CD4-positive, alpha-beta T cell treated with Interleukin-10 for 1 hour (primary cell): ENCODE measurements around the gene GHSR.

Source experiments
- DNase-seq: peaks from one replicate; pipeline ENCODE4 v3.0.0-alpha.2; 2020

GHSR gene

DNA sequence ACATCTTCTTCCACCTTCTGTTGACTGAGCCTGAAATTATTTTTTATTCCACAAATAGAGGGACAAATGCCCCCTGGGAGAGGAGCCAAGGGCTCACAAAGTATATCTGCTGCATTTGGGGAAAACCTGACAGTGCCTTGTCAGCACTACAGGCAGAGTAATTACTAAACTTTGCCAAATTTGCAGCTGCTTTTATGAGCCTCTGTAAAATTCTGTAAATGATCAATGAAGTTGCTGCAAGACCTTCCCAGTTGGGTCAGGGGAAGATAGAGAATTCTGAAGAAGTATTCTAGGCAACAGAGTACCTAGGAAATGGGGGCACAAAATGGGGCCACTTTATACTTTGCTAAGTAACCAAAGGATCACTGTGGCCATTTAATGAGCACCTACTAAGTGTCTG lies 10.5 kb downstream of the GHSR start:
- DNase-seq: no peak

DNA sequence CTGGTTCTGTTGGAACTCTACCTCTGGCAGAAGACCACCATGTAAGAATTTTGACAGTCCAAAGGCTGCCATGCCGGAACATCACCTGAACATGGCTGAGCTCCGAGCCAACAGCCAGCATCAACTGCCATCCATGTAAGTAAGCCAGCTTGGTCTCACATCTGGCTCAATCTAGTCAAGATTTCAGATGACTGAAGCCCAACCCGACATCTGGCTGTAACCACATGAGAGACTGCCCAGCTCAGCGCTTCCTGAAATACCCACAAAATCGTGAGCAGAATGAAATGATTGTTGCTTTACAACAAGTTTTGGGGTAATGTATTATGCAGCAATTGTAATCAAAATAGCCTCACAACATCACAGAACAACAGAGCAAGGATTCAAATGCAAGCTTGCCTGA lies 32.9 kb downstream of the GHSR start:
- DNase-seq: no peak

DNA sequence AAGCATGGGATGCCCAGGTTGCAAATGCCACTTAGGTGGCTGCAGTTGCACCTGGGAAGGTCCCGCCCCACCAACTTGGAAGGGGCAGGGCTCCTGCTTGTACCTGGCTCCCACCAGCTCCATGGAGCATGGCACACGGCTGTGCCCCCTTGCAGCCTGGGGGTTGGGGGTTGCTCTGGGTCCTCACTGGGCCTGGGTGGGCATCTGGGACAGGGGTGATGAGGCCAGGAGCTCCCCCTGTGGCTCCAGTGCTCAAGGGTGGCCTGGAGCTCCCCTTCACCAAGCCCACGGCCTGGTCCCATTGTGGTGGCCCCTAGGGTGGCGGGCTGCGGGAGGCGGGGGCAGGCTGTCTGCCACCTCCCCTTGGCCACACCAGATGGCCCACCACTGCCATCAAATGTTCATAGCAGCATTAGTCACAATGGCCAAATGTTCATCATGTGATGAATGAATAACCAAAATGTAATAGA lies 36.7 kb downstream of the GHSR start:
- DNase-seq: no peak

DNA sequence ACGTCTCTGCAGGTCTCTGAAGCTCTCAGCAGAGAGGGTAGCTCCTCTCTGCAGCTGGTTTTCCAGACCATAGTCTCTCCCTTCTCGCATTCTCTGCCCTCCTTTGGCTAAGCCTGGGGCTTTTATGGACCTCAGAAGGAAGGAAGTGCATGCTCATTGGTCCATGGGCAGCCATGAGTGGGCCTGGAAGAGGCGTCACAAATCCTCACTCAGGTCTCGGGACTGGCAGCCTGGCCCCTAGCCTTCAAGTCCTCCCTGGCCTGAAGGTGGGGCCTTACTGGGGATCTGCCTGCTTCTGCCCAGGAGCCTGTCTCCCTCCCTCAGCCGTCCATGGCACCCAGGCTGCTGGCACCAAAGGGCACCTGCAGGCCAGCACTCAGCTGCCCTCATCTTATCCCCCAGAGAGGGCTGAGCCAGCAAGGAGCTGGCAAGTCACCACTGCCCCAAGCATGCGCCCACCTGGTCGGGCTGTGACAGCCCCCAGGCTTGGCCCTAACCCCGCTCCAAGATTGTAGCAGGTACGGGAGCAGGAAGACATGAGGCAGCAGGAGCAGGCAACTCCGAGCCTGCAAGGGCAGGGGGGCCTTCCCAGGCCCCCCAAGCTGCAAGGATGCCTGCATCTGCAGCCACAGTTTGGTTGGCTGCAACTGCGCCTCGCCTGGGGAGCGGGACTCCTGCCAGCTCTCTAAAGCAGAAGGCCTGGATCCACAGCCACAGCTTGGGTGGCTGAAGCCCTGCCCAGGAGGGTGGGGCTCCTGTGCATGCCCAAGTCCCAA lies 37.4 kb downstream of the GHSR start:
- no peak for DNase-seq

DNA sequence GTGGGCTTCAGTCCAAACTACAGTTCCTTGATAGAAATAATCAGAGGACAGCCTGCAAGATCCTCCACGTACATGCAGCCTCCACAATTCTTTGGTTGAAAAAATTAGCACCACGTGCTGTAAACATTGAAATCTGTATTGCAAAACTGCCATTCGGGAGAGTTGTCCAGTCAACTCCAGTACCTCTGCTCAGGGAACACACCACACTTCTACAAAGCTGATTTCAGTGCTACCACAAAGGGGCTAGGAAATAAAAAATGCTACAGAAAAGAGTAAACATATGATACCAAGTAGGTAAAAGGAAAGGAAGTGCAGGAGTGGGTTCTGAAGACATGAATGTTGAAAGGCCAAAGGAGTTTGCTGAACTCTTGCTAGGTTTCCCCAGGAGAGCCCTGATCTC lies 40.4 kb downstream of the GHSR start:
- no peak for DNase-seq

DNA sequence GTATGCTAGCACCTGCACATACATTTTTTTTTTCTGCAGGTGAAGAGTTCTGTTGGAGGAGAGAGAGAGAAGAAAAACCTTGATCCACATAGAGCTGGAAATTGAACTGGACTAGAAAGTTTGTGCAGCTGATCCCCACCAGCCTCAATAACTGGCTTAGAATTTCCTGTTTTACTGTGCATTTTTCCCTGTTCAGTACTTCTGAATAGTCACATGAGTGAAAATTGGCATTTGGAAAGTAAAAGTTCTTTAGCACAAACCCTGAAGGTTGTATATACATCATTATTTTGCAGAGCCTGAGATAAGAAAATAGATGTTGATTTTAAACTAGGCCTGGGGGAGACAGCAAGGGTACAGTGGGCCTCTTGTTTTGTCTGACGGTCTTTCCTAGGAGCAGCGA lies 42.3 kb downstream of the GHSR start:
- no peak for DNase-seq

DNA sequence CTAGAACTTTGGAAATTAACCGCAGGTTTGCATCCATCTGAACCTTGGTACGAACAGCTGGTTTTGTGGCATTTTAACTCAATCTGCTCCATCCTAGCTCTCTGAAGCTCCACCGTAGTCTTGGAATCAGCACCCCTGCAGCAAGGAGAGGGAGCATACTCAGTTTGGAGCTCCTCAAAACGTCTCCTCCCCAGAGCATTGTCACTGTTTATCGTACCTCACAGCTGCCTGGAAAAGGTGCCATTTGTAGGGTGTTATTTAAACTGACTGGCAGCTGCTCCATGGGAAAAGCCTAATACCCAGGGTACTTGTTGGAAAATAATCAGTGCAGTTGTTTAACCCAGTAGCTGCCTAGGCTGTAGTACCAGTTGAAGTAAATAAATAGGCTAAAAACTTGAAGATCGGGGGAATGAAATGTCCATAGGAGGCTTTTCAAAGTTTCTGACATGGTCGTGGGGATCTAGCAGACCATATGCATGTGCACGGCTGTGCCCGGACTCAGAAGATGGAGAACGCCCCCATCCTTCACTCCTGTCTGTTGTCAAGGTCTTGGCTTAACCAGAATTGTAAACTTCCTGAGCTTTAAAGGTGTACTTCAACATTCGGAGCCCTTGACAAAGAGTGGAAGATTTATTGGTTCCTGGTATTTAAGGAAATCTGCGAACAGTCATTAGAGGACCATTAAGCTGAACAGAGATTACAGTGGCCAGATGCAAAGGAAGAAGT lies 43.9 kb downstream of the GHSR start:
- no peak for DNase-seq

DNA sequence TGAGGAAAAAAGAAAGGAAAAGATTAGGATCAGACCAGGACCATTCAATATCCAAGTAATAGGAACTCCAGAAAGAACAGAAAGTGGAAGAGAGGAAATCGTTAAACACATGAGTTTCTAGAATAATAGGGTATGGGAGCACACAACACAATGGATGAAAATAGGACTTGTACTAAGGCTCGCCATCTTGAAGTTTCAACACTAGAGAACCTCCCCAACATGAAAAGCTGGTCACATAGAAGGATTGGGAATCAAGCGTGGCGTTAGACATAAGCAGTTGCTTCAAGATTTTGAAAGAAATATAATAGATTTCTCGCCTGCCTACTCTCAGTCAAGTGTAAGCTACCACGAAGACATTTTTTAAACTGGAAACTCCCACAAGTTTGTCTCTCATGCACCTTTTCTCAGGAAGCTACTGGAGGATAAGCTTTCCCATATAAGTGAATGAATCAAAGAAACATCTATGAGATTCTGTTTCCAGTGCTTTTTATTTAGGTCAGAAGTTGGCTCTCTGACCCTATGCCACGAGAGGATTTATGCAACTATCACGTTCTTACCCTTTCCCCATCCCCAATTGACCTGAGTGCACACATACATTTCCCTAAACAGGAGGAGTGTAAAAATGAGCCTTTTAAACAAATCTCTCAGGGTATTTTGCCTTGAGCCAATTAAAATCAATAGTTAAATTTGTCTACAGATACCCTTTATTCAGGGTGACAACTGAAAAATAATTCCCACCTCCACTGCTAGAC lies 45.2 kb downstream of the GHSR start:
- no peak for DNase-seq

DNA sequence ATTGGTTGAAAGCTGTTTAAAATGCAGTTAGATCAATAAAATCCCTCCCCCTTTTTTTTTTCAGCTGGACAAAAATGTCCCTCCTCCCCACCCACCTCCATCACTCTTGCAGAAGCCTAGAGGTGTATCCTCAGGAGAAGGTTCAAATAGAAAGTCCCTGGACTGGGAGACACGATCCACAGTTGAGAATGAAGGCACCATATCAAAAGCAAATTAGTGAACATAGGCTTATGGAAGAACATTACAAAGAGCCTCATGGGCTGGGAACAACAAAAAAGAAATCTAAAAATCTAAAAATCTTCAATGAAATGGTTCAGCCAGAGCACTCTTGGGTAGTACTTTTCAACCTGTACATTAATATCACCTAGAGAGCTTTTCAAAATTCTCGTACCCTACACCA lies 46.2 kb downstream of the GHSR start:
- DNase-seq: no peak

DNA sequence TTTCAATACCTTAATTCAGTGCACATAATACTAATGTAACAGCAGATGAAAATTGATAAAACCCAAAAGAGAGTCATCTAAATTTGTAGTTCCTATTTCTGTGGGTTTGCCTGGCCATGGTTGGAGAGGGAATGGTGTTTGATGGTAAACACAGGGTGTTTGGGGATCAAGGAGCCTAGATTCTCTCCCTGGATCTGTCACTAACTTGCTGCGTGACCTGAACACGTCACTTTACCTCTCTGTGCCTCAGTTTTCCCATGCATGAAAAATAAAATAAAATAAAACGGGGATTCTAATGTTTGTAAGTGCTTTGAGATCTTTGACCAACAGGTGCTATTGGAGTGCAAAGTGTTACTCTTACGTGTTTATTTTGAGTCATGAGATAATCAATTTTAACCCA lies 49.8 kb downstream of the GHSR start:
- no peak for DNase-seq

DNA sequence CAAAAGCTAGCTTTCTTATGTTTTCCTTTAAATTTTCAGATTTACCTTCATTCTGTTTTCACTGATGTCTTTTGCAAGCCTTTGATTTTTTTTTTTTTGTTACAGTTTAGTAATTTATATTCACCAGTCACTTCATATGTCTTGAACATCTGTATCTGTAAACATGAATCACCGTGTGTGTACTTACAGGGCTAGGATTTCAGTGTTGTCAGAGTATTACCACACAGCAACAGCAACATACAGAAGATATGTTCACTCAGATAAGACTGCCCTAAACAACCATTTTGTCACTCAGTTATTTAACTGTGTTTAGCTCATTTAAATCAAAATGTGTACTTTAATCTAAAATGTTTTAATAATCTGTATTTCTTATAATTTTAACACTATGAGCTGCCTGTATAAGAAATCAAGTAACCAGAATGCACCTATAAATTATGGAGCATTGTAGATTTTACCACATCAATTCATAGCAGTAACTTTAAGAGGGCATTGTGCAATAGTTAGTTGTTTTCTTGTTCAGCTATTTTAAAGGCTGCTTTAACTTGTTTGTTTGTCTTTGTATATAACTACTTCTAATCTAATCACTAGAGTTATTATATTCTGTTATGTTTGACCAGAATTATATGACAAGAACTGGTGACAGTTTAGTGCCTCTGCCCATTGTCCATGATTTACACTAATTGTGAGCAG lies 50.4 kb downstream of the GHSR start:
- DNase-seq: no peak

DNA sequence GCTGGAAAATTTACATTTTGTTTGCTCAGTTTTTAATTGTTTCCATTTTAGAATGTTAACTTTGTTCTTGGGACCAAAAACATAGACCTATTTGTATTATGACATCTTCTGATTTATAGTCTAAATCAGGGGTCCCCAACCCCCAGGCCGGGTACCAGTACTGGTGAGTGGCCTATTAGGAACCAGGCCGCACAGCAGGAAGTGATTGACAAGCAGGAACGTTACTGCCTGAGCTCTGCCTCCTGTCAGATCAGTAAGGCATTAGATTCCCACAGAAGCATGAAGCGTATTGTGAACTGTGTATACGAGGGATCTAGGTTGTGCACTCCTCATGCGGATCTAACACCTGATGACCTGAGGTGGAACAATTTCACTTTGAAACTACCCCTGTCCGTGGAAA lies 51.9 kb downstream of the GHSR start:
- DNase-seq: no peak

DNA sequence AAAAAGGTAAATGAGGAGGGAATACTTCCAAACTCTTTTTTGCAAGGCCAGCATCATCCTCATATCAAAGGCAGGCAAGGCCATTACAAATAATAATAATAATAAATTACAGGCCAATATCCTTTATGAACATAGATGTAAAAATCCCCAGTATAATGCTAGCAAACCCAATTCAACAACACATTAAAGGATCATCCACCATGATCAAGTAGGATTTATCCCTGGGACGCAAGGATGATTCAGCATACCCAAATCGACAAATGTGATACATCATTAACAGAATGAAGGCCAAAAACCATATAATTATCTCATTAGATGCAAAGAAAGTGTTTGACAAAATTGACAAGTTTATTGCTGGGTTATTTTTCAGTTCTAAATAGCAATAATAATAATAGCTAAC lies 53.6 kb downstream of the GHSR start:
- DNase-seq: no peak
